GDM1 (cell line): ENCODE measurements around the gene CUX1.

Experiments
- DNase-seq: peaks from one replicate; lab custom pipeline; 2025; lab: John Stamatoyannopoulos, UW

Gene CUX1, protein sequence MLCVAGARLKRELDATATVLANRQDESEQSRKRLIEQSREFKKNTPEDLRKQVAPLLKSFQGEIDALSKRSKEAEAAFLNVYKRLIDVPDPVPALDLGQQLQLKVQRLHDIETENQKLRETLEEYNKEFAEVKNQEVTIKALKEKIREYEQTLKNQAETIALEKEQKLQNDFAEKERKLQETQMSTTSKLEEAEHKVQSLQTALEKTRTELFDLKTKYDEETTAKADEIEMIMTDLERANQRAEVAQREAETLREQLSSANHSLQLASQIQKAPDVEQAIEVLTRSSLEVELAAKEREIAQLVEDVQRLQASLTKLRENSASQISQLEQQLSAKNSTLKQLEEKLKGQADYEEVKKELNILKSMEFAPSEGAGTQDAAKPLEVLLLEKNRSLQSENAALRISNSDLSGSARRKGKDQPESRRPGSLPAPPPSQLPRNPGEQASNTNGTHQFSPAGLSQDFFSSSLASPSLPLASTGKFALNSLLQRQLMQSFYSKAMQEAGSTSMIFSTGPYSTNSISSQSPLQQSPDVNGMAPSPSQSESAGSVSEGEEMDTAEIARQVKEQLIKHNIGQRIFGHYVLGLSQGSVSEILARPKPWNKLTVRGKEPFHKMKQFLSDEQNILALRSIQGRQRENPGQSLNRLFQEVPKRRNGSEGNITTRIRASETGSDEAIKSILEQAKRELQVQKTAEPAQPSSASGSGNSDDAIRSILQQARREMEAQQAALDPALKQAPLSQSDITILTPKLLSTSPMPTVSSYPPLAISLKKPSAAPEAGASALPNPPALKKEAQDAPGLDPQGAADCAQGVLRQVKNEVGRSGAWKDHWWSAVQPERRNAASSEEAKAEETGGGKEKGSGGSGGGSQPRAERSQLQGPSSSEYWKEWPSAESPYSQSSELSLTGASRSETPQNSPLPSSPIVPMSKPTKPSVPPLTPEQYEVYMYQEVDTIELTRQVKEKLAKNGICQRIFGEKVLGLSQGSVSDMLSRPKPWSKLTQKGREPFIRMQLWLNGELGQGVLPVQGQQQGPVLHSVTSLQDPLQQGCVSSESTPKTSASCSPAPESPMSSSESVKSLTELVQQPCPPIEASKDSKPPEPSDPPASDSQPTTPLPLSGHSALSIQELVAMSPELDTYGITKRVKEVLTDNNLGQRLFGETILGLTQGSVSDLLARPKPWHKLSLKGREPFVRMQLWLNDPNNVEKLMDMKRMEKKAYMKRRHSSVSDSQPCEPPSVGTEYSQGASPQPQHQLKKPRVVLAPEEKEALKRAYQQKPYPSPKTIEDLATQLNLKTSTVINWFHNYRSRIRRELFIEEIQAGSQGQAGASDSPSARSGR (N-terminal part only)

DNA sequence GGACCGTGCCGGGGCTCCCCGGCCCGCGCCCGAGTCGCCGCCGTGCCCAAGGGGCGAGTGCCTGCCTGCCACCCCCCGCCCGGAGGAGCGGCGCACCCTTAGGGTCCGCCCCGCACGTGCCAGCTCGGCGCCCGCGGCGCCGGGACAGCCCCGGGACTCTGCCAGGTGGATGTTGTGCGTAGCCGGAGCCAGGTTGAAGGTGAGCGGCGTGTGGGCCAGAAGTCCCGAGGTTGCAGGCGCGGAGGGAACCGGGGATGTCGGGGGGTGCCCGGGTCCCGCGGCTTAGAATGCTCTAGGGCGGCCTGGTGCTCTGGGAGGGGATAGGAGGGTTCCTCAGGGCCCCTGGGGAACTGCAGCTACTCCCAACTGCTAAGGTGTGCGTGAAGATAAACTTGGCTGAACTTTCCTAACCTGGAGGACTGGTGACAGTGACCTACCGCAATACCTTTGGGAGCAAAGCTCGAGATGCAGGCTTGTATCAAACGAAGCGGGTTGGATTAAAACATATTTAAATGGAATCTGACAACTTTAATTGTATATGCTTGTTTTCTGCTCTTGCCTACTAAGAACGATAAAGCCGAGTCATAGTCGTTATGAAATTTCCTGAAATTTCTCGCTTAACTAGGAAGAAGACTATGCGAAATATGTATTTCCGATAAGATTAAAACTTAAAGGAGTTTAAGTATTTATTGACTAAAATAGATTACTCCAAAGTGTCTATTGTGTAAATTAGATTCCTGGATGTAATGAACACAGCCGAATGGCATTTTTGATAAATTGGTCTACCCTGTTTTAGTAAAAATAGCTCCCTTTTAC is at the start of gene CUX1:
CUX1 (plus strand) TSS at position 156 of the 816 bp plus-strand sequence; CDS start at position 170, 14 bp downstream.
- no peak for DNase-seq

DNA sequence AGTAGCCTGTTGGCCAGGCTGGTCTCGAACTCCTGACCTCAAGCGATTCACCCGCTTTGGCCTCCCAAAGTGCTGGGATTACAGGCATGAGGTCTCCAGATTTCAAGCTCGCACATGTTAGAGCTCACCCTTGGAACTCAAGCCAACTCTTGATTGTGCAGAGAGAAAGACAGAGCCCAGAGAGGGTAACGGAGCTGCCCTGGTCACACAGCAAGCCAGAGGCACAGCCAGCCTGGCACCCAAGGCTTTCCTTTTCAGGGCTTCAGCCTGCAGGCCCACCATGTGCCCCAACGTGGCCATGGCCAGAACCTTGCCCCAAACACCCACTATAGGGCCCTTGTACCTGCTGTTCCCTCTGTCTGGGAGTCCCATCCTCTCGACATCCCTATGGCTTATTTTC is 49.1 kb upstream of the CUX1 start:
- DNase-seq = no peak

- DNase-seq = no peak
These were observed 47.0 kb upstream of the CUX1 start for GRCh38 chr7:101770466-101770865.

DNA sequence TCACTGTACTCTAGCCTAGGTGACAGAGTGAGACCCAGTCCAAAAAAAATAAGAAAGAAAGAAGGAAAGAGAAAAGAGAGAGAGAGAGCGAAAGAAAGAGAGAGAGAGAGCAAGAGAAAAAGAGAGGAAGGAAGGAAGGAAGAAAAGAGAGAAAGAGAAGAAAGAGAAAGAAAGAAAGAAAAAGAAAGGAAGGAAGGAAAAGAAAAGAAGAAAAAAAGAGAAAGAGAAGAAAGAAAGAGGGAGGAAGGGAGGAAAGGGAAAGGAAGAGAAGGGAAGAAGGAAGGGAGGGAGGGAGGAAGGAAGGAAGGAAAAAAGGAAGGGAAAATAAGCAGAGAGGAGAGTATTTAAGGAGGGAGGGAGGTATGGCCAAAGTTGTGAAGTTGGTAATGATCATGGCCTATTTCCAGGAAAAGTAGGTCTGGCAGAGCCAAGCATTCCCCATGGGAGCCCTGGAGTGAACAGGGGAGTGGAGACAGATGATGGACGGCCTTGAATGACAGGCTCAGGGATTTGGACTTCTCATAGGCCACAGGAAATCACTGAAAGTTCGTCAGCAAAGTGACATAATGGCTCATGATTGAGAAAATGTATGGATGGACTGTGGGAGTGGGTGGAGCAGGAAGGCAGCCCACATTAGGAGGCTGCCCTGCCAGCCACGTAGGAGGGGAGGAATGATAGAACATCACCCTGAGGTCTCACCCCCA is 44.8 kb upstream of the CUX1 start:
- DNase-seq = no peak

- no peak for DNase-seq
These were observed 42.2 kb upstream of the CUX1 start for GRCh38 chr7:101775181-101775580.

GRCh38 chr7:101778026-101778580 is 39.3 kb upstream of the CUX1 start:
- DNase-seq = no peak

DNA sequence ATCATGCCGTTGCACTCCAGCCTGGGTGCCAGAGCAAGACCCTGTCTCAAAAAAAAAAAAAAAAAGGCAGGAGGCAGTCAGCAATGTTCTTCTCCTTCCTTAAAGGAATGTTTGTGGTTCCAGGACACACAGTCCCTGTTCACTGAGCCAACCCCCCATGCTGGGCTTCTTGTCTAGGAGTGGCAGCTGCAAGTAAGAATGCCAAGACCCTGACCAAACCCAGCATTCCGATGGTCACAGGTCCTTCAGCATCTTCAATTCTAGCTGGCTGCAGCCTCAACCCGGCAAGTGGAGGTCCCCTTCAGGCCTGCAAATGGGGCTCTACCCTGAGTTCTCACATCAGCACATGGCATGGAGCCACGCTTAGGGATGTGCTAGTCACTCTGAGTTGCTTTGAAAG is 38.2 kb upstream of the CUX1 start:
- DNase-seq = no peak

DNA sequence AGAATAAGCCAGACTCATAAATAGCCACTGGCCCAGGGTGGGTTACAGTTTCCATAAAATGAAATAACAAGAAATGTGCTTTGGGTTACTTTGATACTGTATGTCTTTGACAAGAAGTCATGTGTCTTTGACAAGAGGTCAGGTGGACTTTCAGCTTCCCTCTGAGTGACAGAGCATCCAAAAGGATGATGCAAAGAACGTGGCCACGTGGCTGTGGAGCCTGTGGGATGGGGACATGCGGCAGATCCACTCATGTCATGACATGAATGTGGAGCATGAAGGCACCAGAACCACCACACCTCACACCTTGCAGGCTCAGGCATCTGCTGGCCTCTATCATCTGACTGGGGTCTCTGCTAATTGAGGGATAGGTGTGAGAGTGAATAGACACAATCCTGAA is 37.1 kb upstream of the CUX1 start:
- DNase-seq = no peak

- DNase-seq = no peak
These were observed 36.0 kb upstream of the CUX1 start for GRCh38 chr7:101781439-101781838.

GRCh38 chr7:101782476-101782875 is 35.0 kb upstream of the CUX1 start:
- DNase-seq = no peak

GRCh38 chr7:101782896-101783295 is 34.5 kb upstream of the CUX1 start:
- no peak for DNase-seq

DNA sequence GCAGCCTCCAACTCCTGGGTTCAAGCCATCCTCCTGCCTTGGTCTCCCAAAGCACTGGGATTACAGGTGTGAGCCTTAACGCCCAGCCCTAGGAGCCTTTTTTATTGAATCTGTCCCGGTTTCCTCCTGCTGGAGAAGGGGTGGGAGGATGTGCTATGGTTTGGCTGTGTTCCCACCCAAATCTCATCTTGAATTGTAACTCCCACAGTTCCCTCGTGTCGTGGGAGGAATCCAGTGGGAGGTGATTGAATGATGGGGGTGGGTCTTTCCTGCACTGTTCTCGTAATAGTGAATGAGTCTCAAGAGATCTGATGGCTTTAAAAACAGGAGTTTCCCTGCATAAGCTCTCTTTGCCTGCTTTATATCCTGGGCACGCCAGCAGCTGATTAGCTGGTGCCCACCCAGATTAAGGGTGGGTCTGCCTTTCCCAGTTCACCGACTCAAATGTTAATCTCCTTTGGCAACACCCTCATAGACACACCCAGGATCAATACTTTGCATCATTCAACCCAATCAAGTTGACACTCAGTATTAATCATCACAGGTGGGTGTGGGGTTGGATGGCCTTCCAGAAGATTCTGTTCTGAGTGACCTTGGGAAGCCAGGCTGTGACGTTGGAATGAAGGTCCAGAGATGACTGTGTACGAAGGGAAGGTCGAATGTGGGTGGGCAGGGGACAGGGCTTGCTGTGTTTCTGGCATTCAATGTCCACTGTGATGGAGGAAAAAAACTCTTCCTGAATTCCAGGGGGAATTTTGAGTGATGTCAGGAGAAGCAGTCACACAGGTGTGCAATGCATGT is 33.8 kb upstream of the CUX1 start:
- DNase-seq = no peak

DNA sequence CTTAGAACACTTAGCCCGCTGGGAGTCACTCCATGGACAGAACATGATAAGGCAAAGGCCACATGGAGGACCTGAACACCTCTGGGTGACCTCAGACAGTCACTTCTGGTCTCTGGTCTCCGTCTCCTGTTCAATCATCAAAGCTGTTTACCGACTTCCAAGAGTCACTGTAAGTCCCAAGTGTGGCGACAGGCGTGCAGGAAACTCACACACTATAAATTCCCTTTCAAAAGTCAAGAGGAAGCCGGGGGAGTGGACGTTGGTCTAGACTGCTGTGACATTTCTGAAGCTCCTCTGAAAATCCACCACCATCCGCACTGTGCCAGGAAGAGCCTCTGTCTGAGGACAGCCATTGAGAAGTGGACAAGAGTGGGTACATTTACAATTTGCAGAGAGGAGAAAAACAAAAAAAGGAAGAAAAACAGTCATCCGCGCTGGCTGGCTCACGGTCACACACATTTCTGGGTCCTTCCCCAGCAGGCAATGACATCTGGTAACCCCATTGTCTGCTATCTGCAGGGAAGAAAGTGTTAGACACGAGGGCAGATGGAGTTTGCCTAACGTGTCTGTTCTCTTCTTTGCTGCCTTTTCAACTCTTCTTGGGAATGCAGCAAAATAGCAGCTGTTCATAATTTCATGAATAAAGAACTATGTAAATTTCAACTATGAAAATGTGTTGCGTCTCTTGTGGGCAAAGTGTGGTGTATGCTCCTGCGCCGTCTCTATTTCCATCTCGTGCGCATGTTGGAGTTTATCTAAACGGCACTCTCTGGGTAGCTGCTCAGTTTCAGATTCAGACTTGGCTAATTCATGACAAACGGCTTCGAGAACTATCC is 32.9 kb upstream of the CUX1 start:
- DNase-seq = peak; percentile 51

- no peak for DNase-seq
These were observed 29.6 kb upstream of the CUX1 start for GRCh38 chr7:101787864-101788263.

GRCh38 chr7:101788517-101788916 is 28.9 kb upstream of the CUX1 start:
- no peak for DNase-seq

- DNase-seq = no peak
These were observed 26.7 kb upstream of the CUX1 start for GRCh38 chr7:101790566-101791293.

DNA sequence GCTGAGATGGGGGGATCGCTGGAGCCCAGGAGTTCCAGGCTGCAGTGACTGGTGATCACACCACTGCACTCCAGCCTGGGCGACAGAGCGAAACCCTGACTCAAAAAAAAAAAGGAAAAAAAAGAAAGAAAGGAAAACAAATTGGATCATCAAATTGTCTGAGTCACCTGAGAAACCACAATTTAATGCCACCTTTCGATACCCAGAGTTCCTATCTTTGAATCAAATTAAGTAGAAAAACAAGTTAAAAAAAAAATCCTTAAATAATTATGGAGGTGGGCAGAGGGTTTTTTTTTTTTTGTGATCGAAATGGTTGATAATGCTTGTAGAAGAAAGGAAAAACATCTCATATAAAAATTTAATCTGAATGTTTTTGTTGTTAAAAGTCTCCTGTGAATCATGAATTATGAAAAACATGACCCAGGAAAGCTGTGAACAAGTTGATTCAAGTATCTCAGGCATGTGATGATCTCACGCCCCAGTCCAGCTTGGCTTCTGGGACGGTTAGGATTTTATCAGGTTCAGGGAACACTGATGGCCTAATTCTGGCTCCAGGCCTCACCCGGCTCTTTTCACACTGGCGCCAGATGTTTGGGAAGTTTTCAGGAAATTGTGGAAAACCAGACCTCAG is 25.3 kb upstream of the CUX1 start:
- no peak for DNase-seq
